SK-N-MC (cell line): ENCODE data around the gene PTHLH.

ENCODE experiments used
- DNase-seq: peaks from one replicate; pipeline ENCODE4 v3.0.0-alpha.2; 2011; ENCODE audit warnings: low read depth, low spot score
- H3K27ac ChIP-seq: fragments of 200-600 bp; sonication (generic); 2 replicates; pipeline ENCODE4 v1.5.1; 2016; ENCODE audit warnings: mixed run types
- H3K36me3 ChIP-seq: fragments of 200-600 bp; sonication (generic); 2 replicates; pipeline ENCODE4 v1.6.1; 2017; ENCODE audit warnings: antibody characterized with exemption, low read length, mixed read lengths; ENCODE audit not compliant: insufficient read depth
- H3K4me3 ChIP-seq: fragments of 200-600 bp; sonication (generic); 2 replicates; pipeline ENCODE4 v1.5.1; 2016
- H3K9ac ChIP-seq: fragments of 200-600 bp; sonication (generic); 2 replicates; pipeline ENCODE4 v1.8.0; 2017; ENCODE audit warnings: mixed run types, mixed read lengths; ENCODE audit not compliant: insufficient read length
- H3K9me3 ChIP-seq: fragments of 200-600 bp; sonication (generic); 2 replicates; pipeline ENCODE4 v1.6.1; 2017; ENCODE audit warnings: low read depth, mild to moderate bottlenecking, antibody characterized with exemption, low read length, moderate library complexity, mixed read lengths
- EZH2 ChIP-seq: fragments of 200-600 bp; sonication (generic); IDR thresholded peaks from one replicate; pipeline ENCODE4 v1.6.1; 2017; ENCODE audit warnings: antibody characterized with exemption
- FOXP2 ChIP-seq: optimal IDR thresholded peaks from 2 replicates; pipeline ENCODE3; 2011; ENCODE audit warnings: mild to moderate bottlenecking, moderate library complexity; ENCODE audit not compliant: insufficient read depth; ENCODE audit errors: extremely low read length, control extremely low read depth
- POLR2AphosphoS5 ChIP-seq: IDR thresholded peaks from 2 replicates; pipeline ENCODE4 v1.6.1; 2012; ENCODE audit warnings: mild to moderate bottlenecking, low read depth, low read length, borderline replicate concordance

PTHLH gene

DNA sequence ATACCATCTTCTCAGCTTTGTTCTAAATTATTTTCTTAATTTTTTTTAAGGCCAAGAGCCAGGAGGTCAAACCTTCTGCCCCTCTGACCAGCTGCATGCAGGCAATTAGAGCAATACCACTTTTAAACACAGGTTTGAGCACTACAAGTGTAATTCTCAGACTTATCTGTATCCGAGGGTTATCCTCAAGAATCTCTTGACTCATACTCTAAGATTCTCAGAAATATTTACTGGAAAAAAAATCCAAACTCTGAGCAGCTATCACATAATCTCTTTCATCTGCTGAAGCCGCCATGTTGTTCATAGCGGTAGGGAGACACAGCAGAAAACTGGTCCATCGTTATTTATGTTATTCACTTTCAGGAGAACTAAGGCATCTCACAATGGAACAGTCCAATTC is 27.4 kb upstream of the PTHLH start:
- H3K27ac ChIP-seq = no peak overlapping the region
- H3K36me3 ChIP-seq = no peaks in the 10 kb centered on the region
- no peak overlapping the region for H3K4me3 ChIP-seq
- DNase-seq = no peak
- H3K9me3 ChIP-seq = no peaks in the 10 kb centered on the region
- H3K9ac ChIP-seq = no peak overlapping the region
- TF ChIP-seq POLR2AphosphoS5 (no peak), FOXP2 (no peak), EZH2 (no peak)

DNA sequence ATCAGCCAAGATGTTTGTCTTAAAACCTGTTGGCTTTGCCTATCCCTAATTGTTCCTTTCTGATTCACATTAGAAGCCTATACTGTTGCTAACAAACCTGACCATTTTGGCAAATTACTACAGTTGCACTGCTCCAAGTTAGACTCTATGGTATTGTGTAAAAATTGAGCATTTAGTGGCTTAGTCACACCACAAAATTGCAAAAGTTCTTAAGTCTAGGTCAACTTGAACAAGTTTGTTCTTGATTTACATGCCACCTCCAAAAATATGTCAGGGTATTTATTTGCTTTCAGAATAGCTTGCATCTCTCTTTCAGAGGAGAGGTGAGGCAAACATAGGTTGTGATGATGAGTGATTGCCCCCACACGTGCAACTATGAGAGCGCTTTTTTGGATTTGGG is 27.0 kb upstream of the PTHLH start:
- Histone ChIP-seq H3K36me3 (no peaks in the 10 kb centered on the region), H3K9ac (no peak overlapping the region), H3K9me3 (no peaks in the 10 kb centered on the region), H3K4me3 (no peak overlapping the region), H3K27ac (no peak overlapping the region)
- no peak for DNase-seq
- TF ChIP-seq FOXP2 (no peak), EZH2 (no peak), POLR2AphosphoS5 (no peak)

DNA sequence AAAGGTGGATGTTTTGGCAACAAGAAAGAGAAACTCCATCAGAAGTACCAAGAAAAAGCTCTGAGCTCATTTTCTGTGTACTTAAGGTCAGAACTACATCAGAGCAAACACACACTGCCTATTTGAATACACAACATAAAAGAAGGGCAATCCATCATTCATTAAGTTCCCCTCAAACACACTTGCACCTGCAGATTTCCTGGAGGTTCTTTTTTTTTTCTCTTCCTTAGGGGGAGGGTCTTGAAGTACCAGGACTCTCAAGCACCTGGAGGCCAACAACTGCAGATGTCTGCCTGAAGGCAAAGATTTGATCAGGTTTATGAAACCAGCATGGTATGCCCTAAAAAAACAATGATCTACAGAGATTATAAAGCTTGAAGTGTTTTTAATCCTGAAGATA is 26.1 kb upstream of the PTHLH start:
- DNase-seq = no peak
- H3K9ac ChIP-seq = no peak overlapping the region
- no peak overlapping the region for H3K4me3 ChIP-seq
- H3K36me3 ChIP-seq = no peaks in the 10 kb centered on the region
- H3K27ac ChIP-seq = no peak overlapping the region
- TF ChIP-seq POLR2AphosphoS5 (no peak), EZH2 (no peak), FOXP2 (no peak)
- no peaks in the 10 kb centered on the region for H3K9me3 ChIP-seq

DNA sequence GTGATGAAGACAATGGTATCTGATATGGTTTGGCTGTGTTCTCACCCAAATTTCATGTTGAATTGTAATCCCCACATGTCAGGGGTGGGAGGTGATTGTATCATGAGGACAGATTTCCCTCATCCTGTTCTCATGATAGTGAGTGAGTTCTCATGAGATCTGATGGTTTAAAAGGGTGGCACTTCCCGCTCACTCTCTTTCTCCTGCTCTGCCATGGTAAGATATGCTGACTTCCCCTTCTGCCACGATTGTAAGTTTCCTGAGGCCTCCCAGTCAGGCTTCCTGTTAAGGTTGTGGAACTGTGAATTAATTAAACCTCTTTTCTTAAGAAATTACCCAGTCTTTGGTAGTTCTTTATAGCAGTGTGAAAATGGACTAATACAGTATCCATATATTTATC is 25.6 kb upstream of the PTHLH start:
- Histone ChIP-seq H3K9me3 (no peaks in the 10 kb centered on the region), H3K9ac (no peak overlapping the region), H3K36me3 (no peaks in the 10 kb centered on the region), H3K27ac (no peak overlapping the region), H3K4me3 (no peak overlapping the region)
- TF ChIP-seq POLR2AphosphoS5 (no peak), EZH2 (no peak), FOXP2 (no peak)
- no peak for DNase-seq

DNA sequence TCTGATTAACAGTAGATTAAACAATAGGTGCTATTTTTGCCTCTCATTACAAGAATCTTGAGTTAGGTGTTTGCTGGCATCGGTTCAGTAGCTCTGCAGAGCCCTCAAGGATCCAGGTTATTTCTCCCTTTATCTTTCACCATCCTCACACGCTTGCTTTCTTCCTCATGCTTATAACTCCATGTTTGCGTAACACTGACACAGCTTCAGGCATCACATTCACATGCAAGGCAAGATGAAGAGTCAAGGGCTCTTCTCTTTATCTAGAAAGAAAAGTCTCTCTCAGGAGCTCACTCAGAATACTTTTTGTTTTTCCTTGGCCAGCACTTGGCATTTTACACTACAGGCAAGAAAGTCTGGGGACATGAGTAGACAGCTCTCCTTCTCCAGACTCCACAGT is 24.2 kb upstream of the PTHLH start:
- Histone ChIP-seq H3K36me3 (no peaks in the 10 kb centered on the region), H3K4me3 (no peak overlapping the region), H3K9me3 (no peaks in the 10 kb centered on the region), H3K9ac (no peak overlapping the region), H3K27ac (no peak overlapping the region)
- TF ChIP-seq EZH2 = no peak
- TF ChIP-seq FOXP2 = no peak
- no peak for TF ChIP-seq POLR2AphosphoS5
- DNase-seq = no peak

DNA sequence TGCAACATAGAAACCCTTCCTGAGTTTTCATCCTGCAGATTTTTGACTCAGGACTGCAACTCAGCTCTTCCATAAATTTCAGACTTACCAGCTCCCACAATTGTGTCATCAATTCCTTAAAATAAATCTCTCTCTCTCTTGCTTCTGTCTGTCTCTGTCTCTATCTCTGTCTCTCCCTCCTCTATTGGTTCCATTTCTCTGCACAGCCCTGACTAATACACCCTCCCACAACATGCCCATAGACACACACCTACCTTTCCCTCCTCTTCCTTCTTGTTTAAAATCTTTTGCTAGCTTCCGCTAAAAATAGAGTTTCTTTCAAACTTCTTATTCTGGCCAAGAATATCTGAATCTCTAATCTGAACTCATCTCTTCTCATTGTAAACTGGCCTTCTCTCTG is 22.9 kb upstream of the PTHLH start:
- no peak overlapping the region for H3K9ac ChIP-seq
- no peak overlapping the region for H3K4me3 ChIP-seq
- no peak overlapping the region for H3K27ac ChIP-seq
- TF ChIP-seq EZH2 (no peak), FOXP2 (no peak), POLR2AphosphoS5 (no peak)
- H3K9me3 ChIP-seq = no peaks in the 10 kb centered on the region
- H3K36me3 ChIP-seq = no peaks in the 10 kb centered on the region
- no peak for DNase-seq

DNA sequence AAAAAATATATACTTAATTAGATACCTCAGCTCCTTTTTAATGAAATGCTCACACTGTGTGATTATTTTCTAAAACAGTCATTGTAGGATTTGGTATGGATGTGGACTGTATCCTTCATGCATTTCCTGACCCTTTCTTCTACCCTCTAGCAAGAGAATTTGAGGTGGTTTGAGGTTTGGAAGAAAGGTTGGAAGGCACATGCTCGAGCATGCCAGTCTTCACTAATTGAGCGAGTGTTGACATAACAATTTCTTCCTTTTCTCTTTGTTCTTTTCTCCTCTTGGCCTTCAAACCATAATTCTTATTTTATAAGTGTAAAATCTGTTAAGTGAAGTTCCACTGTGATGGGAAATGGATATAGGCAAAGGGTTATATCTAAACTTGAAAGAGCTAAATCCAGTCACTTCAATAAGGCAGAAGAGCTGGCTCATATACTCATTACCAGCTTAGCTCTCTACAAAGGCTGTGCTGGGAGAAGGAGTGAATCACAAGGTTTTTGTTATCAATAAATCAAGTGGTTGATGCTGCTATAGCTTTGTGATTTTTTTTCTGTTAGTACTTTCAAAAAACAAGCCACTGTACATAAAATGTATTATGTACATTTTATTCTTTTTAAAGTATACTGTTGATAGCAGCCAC is 16.2 kb upstream of the PTHLH start:
- Histone ChIP-seq H3K27ac (no peak overlapping the region), H3K9me3 (no peaks in the 10 kb centered on the region), H3K4me3 (no peak overlapping the region), H3K36me3 (no peaks in the 10 kb centered on the region), H3K9ac (no peak overlapping the region)
- TF ChIP-seq EZH2 = no peak
- no peak for TF ChIP-seq POLR2AphosphoS5
- TF ChIP-seq FOXP2 = no peak
- no peak for DNase-seq

DNA sequence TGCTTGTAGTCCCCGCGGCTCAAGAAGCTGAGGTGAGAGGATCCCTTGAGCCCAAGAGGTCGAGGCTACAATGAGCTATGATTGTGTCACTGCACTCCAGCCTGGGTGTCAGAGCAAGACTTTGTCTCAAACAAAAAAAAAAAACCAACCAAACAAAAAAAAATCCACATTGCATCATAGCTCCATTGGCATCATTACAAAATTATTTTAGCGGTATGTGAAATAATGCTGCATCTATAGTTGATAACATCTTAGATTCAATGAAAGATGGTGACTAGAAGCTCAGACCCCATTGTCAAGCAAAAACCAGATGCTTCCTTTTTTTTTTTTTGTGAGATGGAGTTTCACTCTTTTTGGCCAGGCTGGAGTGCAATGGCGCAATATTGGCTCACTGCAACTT is 14.8 kb upstream of the PTHLH start:
- TF ChIP-seq POLR2AphosphoS5 (no peak), FOXP2 (no peak), EZH2 (no peak)
- no peak overlapping the region for H3K4me3 ChIP-seq
- DNase-seq = no peak
- no peaks in the 10 kb centered on the region for H3K9me3 ChIP-seq
- no peaks in the 10 kb centered on the region for H3K36me3 ChIP-seq
- H3K9ac ChIP-seq = no peak overlapping the region
- no peak overlapping the region for H3K27ac ChIP-seq

DNA sequence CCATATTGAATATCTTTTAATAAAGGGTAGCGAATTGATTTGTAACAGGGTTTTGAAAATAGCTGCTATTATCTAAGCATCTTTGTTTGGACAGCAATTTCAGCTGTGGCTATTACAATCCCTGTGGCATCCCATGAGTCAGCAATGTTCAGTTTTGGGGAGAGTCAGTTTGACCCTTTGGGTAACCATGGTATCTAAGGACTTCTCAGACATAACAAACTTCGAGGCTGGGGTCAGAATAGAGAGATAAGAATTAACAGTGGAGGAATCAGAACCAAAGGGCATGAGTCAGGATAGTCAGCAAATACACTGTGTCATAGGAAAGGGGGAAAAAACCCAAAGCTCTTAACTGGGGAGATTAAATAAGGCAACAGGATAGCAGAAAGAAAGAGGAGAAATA is 11.7 kb upstream of the PTHLH start:
- no peak overlapping the region for H3K4me3 ChIP-seq
- H3K27ac ChIP-seq = no peak overlapping the region
- no peak overlapping the region for H3K9ac ChIP-seq
- H3K9me3 ChIP-seq = no peaks in the 10 kb centered on the region
- no peak for DNase-seq
- H3K36me3 ChIP-seq = no peaks in the 10 kb centered on the region
- TF ChIP-seq POLR2AphosphoS5 (no peak), FOXP2 (no peak), EZH2 (no peak)
